Measurements from ENCODE around the gene YEATS4.

DNA sequence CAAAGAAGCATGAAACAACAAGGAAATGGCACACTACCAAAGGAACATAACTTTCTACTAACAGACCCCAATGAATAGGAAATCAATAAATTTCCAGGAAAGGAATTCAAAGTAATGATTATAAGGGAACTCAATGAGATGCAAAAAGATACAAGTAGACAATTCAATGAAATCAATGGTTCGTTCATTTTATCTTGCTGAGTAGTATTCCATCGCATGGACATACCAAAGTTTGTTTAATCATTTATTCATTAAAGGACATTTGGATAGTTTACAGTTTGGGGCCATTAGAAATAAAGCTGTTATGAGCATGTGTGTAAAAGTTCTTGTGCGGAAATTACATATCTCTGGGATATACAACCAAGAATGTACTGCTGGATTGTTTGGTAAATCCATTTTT lies 46.3 kb upstream of the YEATS4 start:
- no peak for TF ChIP-seq POLR2AphosphoS5 (IDR thresholded peaks at IDR 0.05; ENCODE audit: low read depth)
- TF ChIP-seq, protein P1, sequence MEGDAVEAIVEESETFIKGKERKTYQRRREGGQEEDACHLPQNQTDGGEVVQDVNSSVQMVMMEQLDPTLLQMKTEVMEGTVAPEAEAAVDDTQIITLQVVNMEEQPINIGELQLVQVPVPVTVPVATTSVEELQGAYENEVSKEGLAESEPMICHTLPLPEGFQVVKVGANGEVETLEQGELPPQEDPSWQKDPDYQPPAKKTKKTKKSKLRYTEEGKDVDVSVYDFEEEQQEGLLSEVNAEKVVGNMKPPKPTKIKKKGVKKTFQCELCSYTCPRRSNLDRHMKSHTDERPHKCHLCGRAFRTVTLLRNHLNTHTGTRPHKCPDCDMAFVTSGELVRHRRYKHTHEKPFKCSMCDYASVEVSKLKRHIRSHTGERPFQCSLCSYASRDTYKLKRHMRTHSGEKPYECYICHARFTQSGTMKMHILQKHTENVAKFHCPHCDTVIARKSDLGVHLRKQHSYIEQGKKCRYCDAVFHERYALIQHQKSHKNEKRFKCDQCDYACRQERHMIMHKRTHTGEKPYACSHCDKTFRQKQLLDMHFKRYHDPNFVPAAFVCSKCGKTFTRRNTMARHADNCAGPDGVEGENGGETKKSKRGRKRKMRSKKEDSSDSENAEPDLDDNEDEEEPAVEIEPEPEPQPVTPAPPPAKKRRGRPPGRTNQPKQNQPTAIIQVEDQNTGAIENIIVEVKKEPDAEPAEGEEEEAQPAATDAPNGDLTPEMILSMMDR (IDR thresholded peaks at IDR 0.05; ENCODE audit: insufficient read depth, low read length) = no peak
